CD8-positive, alpha-beta memory T cell (primary cell): ENCODE measurements around the gene ZMYM4. TPM values are rescaled to one million over a fixed set of nuclear protein-coding genes. Genes with fewer than 3 reads are reported as not detected.
A peak's percentile ranks its signal among the peaks of the same experiment; 100 is the strongest.

Source experiments
- CTCF ChIA-PET: fragments of 350-600 bp; sonication (Branson Sonifier 250); formaldehyde crosslinking; loops from one replicate; lab custom pipeline; 2021; ENCODE audit warnings: antibody characterized with exemption; lab: Charles Lee
- POLR2A ChIA-PET: fragments of 350-600 bp; sonication (Branson Sonifier 250); formaldehyde crosslinking; loops from one replicate; lab custom pipeline; 2021; ENCODE audit warnings: antibody characterized with exemption; lab: Charles Lee
- DNase-seq, 5 donors: peaks; one replicate each; pipeline versions ENCODE4 v3.0.0 to v3.0.0-alpha.2; 2020 to 2022; ENCODE audit warnings: mixed read lengths in 1 of 5
- H3K27ac ChIP-seq: one replicate; pipeline ENCODE4 v1.7.0; 2013; ENCODE audit warnings: low read depth, mild to moderate bottlenecking, low read length, moderate library complexity
- H3K27me3 ChIP-seq: 2 replicates; pipeline ENCODE4 v1.7.0; 2013; ENCODE audit warnings: low read length, mild to moderate bottlenecking; ENCODE audit not compliant: insufficient read depth, poor library complexity, severe bottlenecking
- H3K36me3 ChIP-seq: 2 replicates; pipeline ENCODE4 v1.7.0; 2013; ENCODE audit warnings: mild to moderate bottlenecking, low read length, moderate library complexity; ENCODE audit not compliant: insufficient read depth
- H3K4me1 ChIP-seq: 2 replicates; pipeline ENCODE4 v1.7.0; 2013; ENCODE audit warnings: mild to moderate bottlenecking, low read length, moderate library complexity; ENCODE audit not compliant: insufficient read depth
- H3K4me3 ChIP-seq: 2 replicates; pipeline ENCODE4 v1.7.0; 2013; ENCODE audit warnings: mild to moderate bottlenecking, low read length
- H3K9me3 ChIP-seq: 2 replicates; pipeline ENCODE4 v1.7.0; 2013; ENCODE audit warnings: mild to moderate bottlenecking, low read length
- H3K27ac Mint-ChIP-seq, 8 donors: one replicate each; pipeline ENCODE4 v1.8.0; 2020 to 2021; ENCODE audit warnings: mixed read lengths in 8 of 8, mild to moderate bottlenecking in 6 of 8, inconsistent platforms in 3 of 8, moderate library complexity in 3 of 8
- H3K27me3 Mint-ChIP-seq, 2 donors: one replicate each; pipeline ENCODE4 v1.8.0; 2020 to 2021; ENCODE audit warnings: mixed read lengths in 2 of 2, mild to moderate bottlenecking in 1 of 2, moderate library complexity in 1 of 2
- H3K36me3 Mint-ChIP-seq, 3 donors: one replicate each; pipeline ENCODE4 v1.8.0; 2020 to 2021; ENCODE audit warnings: mixed read lengths in 3 of 3, inconsistent platforms in 1 of 3, mild to moderate bottlenecking in 1 of 3
- H3K4me1 Mint-ChIP-seq, 3 donors: one replicate each; pipeline ENCODE4 v1.8.0; 2020 to 2021; ENCODE audit warnings: mixed read lengths in 3 of 3, inconsistent platforms in 1 of 3, mild to moderate bottlenecking in 1 of 3
- H3K4me3 Mint-ChIP-seq, 7 donors: one replicate each; pipeline ENCODE4 v1.8.0; 2020 to 2021; ENCODE audit warnings: mixed read lengths in 7 of 7, mild to moderate bottlenecking in 6 of 7, moderate library complexity in 4 of 7, inconsistent platforms in 2 of 7
- H3K9me3 Mint-ChIP-seq, 5 donors: one replicate each; pipeline ENCODE4 v1.8.0; 2020 to 2022; ENCODE audit warnings: mixed read lengths in 5 of 5, mild to moderate bottlenecking in 3 of 5, moderate library complexity in 2 of 5, inconsistent platforms in 1 of 5
- polyA plus RNA-seq: library from polyadenylated mRNA; unstranded; fragments of 300-500 nt; fragmentation: Illumina TruSeq; gene quantifications from one replicate; pipeline ENCODE4 v1.2.3, GENCODE V29; 2021
- total RNA-seq, 2 experiments: library from RNA; stranded (reverse); gene quantifications; one replicate each; pipeline ENCODE4 v1.2.3, GENCODE V29; 2021

ZMYM4 gene
- total and polyA plus RNA-seq, 3 experiments from 2014 or later = 25.5 to 30.9 (median 26.2) TPM

- CTCF ChIA-PET = no interaction called here
- Histone ChIP-seq H3K9me3 (no peaks in the 10 kb centered on the region), H3K4me3 (no peak overlapping the region), H3K27ac (no peak overlapping the region), H3K4me1 (no peaks in the 10 kb centered on the region), H3K27me3 (no peaks in the 10 kb centered on the region), H3K36me3 (no peaks in the 10 kb centered on the region)
- peaks cover 10 to 26% (median 18%) of the 10 kb centered on the region in 3 donors for H3K4me1 Mint-ChIP-seq
- no peak overlapping the region for H3K4me3 Mint-ChIP-seq
- H3K27ac Mint-ChIP-seq = no peak overlapping the region
- POLR2A ChIA-PET = no interaction called here
- DNase-seq = no peak
- H3K27me3 Mint-ChIP-seq = no peaks in the 10 kb centered on the region
- no peaks in the 10 kb centered on the region for H3K9me3 Mint-ChIP-seq
- peaks cover 0 to 7% (median 3%) of the 10 kb centered on the region in 3 donors for H3K36me3 Mint-ChIP-seq
Measured at GRCh38 chr1:35345439-35345981, 77.0 kb downstream of the ZMYM4 start.

DNA sequence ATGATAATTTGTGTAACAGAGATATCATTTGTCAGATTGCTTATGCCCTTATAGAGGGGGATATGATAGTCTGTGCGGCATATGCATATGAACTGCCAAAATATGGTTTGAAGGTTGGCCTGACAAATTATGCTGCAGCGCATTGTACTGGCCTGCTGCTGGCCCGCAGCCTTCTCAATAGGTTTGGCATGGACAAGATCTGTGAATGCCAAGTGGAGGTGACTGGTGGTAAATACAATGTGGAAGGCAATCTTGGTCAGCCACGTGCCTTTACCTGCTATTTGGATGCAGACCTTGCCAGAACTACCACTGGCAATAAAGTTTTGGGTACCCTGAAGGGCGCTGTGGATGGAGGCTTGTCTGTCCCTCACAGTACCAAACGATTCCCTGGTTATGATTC is 82.4 kb downstream of the ZMYM4 start:
- Mint-ChIP-seq H3K4me3 (no peak overlapping the region), H3K4me1 (peaks cover 2 to 8% (median 5%) of the 10 kb centered on the region in 3 donors), H3K27ac (peak overlapping the region in 1 of 8 donors; percentile 93), H3K36me3 (peaks cover 4 to 5% (median 5%) of the 10 kb centered on the region in 3 donors), H3K27me3 (no peaks in the 10 kb centered on the region), H3K9me3 (no peaks in the 10 kb centered on the region)
- no peak overlapping the region for H3K4me3 ChIP-seq
- no peak overlapping the region for H3K27ac ChIP-seq
- no peaks in the 10 kb centered on the region for H3K9me3 ChIP-seq
- H3K36me3 ChIP-seq = no peaks in the 10 kb centered on the region
- H3K27me3 ChIP-seq = no peaks in the 10 kb centered on the region
- ChIA-PET CTCF (no interaction called here), POLR2A (no interaction called here)
- H3K4me1 ChIP-seq = no peaks in the 10 kb centered on the region
- DNase-seq = no peak

DNA sequence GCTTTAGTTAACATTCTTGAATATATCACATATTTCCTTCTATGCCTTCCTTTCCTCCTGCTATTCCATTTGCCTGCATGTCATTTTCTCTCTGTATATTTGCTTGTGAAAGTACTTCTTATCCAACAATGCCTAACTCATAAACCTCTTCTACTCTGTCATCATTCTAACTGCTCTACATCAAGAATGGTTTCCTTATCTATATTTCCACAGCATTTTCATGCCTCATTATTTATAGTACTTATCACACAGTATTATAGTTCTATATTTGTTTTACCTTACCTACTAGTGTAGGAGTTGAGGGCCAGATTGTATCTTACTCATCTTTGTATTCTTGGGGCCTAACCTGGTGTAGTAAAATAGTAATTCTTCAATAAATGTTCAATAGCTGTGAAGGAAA is 91.5 kb downstream of the ZMYM4 start:
- ChIA-PET CTCF (interaction anchor here (0.7 kb wide), 1 partner anchor 138 kb away, joined by 3 read pairs; no protein-coding TSS in a partner anchor), POLR2A (no interaction called here)
- H3K27ac Mint-ChIP-seq = peak overlapping the region in 1 of 8 donors; percentile 14

DNA sequence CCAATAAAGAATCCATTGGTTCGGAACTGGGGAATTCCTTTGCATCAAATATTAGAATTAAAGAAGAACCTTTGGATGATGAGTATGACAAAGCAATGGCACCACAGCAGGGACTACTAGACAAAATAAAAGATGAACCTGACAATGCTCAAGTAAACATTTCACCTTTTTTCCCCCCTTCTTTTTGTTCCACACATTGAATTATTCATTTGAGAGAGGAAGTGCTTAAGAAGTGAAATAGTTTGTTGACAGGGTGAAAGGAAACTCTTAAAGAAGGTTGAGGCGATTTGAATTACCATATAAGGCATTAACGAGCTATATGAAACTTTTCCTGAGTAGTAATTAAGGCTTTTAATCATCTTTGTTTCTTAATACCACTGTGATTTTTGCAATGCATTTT is 93.1 kb downstream of the ZMYM4 start:
- Mint-ChIP-seq H3K27ac (peak overlapping the region in 1 of 8 donors; percentile 6), H3K4me3 (no peak overlapping the region), H3K9me3 (no peaks in the 10 kb centered on the region), H3K4me1 (peaks cover 0 to 2% (median 1%) of the 10 kb centered on the region in 3 donors), H3K36me3 (peaks cover 0 to 37% (median 18%) of the 10 kb centered on the region in 3 donors), H3K27me3 (no peaks in the 10 kb centered on the region)
- ChIA-PET CTCF (no interaction called here), POLR2A (no interaction called here)
- Histone ChIP-seq H3K36me3 (no peaks in the 10 kb centered on the region), H3K27ac (no peak overlapping the region), H3K27me3 (no peaks in the 10 kb centered on the region), H3K4me3 (no peak overlapping the region), H3K4me1 (no peaks in the 10 kb centered on the region), H3K9me3 (no peaks in the 10 kb centered on the region)
- DNase-seq = no peak

More for the DNA sequence above, 91.5 kb downstream of the ZMYM4 start:
- Mint-ChIP-seq H3K4me1 (peaks cover 0 to 3% (median 2%) of the 10 kb centered on the region in 3 donors), H3K36me3 (peaks cover 0 to 37% (median 18%) of the 10 kb centered on the region in 3 donors), H3K9me3 (no peaks in the 10 kb centered on the region), H3K4me3 (no peak overlapping the region), H3K27me3 (no peaks in the 10 kb centered on the region)
- H3K4me3 ChIP-seq = no peak overlapping the region
- no peaks in the 10 kb centered on the region for H3K9me3 ChIP-seq
- no peak overlapping the region for H3K27ac ChIP-seq
- no peaks in the 10 kb centered on the region for H3K36me3 ChIP-seq
- no peaks in the 10 kb centered on the region for H3K27me3 ChIP-seq
- no peaks in the 10 kb centered on the region for H3K4me1 ChIP-seq
- no peak for DNase-seq

GRCh38 chr1:35364741-35365140 is 96.2 kb downstream of the ZMYM4 start:
- DNase-seq = no peak
- H3K36me3 ChIP-seq = no peaks in the 10 kb centered on the region
- no peak overlapping the region for H3K4me3 ChIP-seq
- ChIA-PET POLR2A (no interaction called here), CTCF (no interaction called here)
- H3K9me3 Mint-ChIP-seq = no peaks in the 10 kb centered on the region
- H3K27ac ChIP-seq = no peak overlapping the region
- H3K27ac Mint-ChIP-seq = peak overlapping the region in 1 of 8 donors; percentile 4
- H3K9me3 ChIP-seq = no peaks in the 10 kb centered on the region
- peaks cover 0 to 2% (median 1%) of the 10 kb centered on the region in 3 donors for H3K4me1 Mint-ChIP-seq
- no peaks in the 10 kb centered on the region for H3K27me3 Mint-ChIP-seq
- no peak overlapping the region for H3K4me3 Mint-ChIP-seq
- no peaks in the 10 kb centered on the region for H3K27me3 ChIP-seq
- no peaks in the 10 kb centered on the region for H3K4me1 ChIP-seq
- peaks cover 0 to 34% (median 18%) of the 10 kb centered on the region in 3 donors for H3K36me3 Mint-ChIP-seq

DNA sequence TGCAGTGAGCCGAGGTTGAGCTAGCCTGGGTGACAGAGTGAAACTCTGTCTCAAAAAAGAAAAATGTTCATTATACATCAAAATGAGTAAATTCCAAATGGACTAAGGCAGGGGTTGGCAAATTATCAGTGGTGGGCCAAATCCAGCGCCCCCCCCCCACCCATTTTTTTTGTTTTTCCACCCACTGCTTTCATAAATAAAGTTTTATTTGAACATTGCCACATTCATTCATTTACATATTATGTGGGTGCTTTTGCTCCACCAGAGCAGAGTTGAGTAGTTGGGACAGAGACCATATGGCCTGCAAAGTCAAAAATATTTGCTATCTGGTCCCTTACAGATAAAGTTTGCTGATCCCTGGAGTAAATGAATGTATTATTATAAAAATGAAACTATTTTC is 99.4 kb downstream of the ZMYM4 start:
- no peak for DNase-seq
- ChIA-PET CTCF (no interaction called here), POLR2A (no interaction called here)

DNA sequence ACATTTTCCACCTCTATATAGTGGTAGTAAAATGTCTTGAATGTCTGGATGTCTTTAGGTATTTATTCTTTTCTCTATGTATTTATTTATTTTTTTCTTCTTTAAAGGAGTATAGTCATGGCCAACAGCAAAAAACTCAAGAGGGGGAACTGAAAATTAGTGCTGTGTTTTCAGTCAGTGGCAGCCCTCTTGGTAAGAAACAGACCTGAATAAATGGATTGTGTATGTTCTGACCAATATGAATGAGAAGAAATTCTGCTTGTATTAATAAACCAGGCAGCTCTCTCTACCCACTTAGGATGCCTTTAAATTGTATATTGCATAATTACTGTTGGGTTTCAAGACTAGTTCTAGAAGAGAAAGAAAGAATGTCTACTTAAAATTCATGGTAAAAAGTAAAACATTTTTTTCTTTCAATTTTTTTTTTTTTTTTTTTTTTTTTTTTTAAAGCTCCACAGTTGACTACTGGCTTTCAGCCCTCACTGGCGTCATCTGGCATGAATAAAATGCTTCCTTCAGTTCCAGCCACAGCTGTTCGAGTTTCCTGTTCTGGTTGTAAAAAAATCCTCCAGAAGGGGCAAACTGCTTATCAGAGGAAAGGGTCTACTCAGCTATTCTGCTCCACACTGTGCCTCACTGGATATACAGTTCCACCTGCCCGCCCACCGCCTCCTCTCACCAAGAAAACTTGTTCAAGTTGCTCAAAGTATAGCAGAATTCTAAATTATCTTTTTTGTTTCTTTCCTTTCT is 101.6 kb downstream of the ZMYM4 start:
- H3K4me3 ChIP-seq = no peak overlapping the region
- POLR2A ChIA-PET = interaction anchor here (0.6 kb wide), 1 partner anchor 187 kb away, joined by 4 read pairs; no protein-coding TSS in a partner anchor
- peaks cover 0 to 14% (median 9%) of the 10 kb centered on the region in 3 donors for H3K36me3 Mint-ChIP-seq
- H3K4me1 Mint-ChIP-seq = no peaks in the 10 kb centered on the region
- no peak for DNase-seq
- no peaks in the 10 kb centered on the region for H3K4me1 ChIP-seq
- no peaks in the 10 kb centered on the region for H3K27me3 Mint-ChIP-seq
- H3K9me3 Mint-ChIP-seq = no peaks in the 10 kb centered on the region
- H3K9me3 ChIP-seq = no peaks in the 10 kb centered on the region
- no peak overlapping the region for H3K27ac Mint-ChIP-seq
- H3K36me3 ChIP-seq = no peaks in the 10 kb centered on the region
- no peak overlapping the region for H3K4me3 Mint-ChIP-seq
- H3K27me3 ChIP-seq = no peaks in the 10 kb centered on the region
- CTCF ChIA-PET = no interaction called here
- no peak overlapping the region for H3K27ac ChIP-seq

More for the DNA sequence above, 99.4 kb downstream of the ZMYM4 start:
- H3K4me1 ChIP-seq = no peaks in the 10 kb centered on the region
- no peaks in the 10 kb centered on the region for H3K9me3 ChIP-seq
- Mint-ChIP-seq H3K27me3 (no peaks in the 10 kb centered on the region), H3K4me3 (no peak overlapping the region), H3K36me3 (peaks cover 0 to 24% (median 10%) of the 10 kb centered on the region in 3 donors), H3K27ac (no peak overlapping the region), H3K9me3 (no peaks in the 10 kb centered on the region), H3K4me1 (no peaks in the 10 kb centered on the region)
- H3K27me3 ChIP-seq = no peaks in the 10 kb centered on the region
- H3K36me3 ChIP-seq = no peaks in the 10 kb centered on the region
- H3K27ac ChIP-seq = no peak overlapping the region
- no peak overlapping the region for H3K4me3 ChIP-seq

DNA sequence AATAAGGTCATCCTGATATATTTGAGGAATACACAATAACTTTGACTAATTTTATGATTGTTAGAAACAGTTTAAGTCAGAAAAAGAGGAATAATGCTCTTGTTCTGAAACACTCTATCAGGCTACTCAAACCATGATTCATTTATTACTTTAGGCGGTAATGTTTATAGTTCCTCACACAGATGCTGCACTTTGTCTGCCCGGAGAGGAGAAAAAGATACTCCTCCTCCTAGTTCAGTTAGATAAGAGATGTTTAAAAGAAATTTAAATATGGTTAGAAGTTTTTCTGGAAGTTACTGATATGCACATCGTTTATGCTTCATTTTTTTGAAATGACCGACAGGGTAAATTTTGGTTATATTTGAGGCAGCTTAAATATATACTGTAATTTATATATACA is 103.0 kb downstream of the ZMYM4 start:
- CTCF ChIA-PET = interaction anchor here (0.7 kb wide), 2 partner anchors 79 to 108 kb away, joined by 3 read pairs; no protein-coding TSS in a partner anchor
- peak overlapping the region in 1 of 8 donors; percentile 32 for H3K27ac Mint-ChIP-seq

More for the DNA sequence above, 103.0 kb downstream of the ZMYM4 start:
- DNase-seq = no peak
- peaks cover 0 to 18% (median 11%) of the 10 kb centered on the region in 3 donors for H3K36me3 Mint-ChIP-seq
- H3K4me1 Mint-ChIP-seq = no peaks in the 10 kb centered on the region
- H3K27ac ChIP-seq = no peak overlapping the region
- no peaks in the 10 kb centered on the region for H3K9me3 ChIP-seq
- no peaks in the 10 kb centered on the region for H3K36me3 ChIP-seq
- no peak overlapping the region for H3K4me3 Mint-ChIP-seq
- no peaks in the 10 kb centered on the region for H3K27me3 Mint-ChIP-seq
- no peaks in the 10 kb centered on the region for H3K9me3 Mint-ChIP-seq
- H3K27me3 ChIP-seq = no peaks in the 10 kb centered on the region
- no peaks in the 10 kb centered on the region for H3K4me1 ChIP-seq
- no peak overlapping the region for H3K4me3 ChIP-seq
- POLR2A ChIA-PET = no interaction called here
